A549 (cell line): ENCODE measurements around the gene ARHGEF1. TPM values are rescaled to one million over a fixed set of nuclear protein-coding genes. Genes with fewer than 3 reads are reported as not detected.

Experiments used
- ATAC-seq, 2 experiments: fragments of 200-7000 bp in 1 of 2; fragments of >200 bp in 1 of 2; cut with Nextera tagmentation in 1 of 2; cut with Tn5 transposase in 1 of 2; 3 replicates each; pipeline versions ENCODE4 v1.8.0 to v1.9.1; 2018 to 2020; ENCODE audit warnings: mild to moderate bottlenecking in 1 of 2, moderate library complexity in 1 of 2
- CTCF ChIA-PET: fragments of 300-600 bp; sonication (Branson Sonifier 250); formaldehyde crosslinking; extraction: SDS; loops from one replicate; lab custom pipeline; 2021; ENCODE audit warnings: antibody characterized with exemption, inconsistent platforms; lab: Yijun Ruan, JAX
- POLR2A ChIA-PET: fragments of 350-600 bp; formaldehyde crosslinking; extraction: SDS; loops from one replicate; lab custom pipeline; 2021; ENCODE audit warnings: antibody characterized with exemption, inconsistent platforms; lab: Yijun Ruan, JAX
- DNase-seq, 2 experiments: peaks; one replicate each; pipeline versions ENCODE4 v3.0.0 to v3.0.0-alpha.2; 2011 to 2016; ENCODE audit warnings: low read depth in 1 of 2, low spot score in 1 of 2
- FAIRE-seq: peaks from 2 replicates; lab custom pipeline; 2011; peaks lifted over from hg19 to GRCh38; lab: Jason Lieb, UNC
- H3K27ac ChIP-seq, 2 experiments: fragments of >200 bp; sonication (Bioruptor Twin); formaldehyde crosslinking; 3 replicates each; pipeline ENCODE4 v1.5.1; 2016 to 2017
- H3K4me1 ChIP-seq: fragments of >200 bp; sonication (Bioruptor Twin); formaldehyde crosslinking; 3 replicates; pipeline ENCODE4 v1.6.1; 2016
- H3K4me2 ChIP-seq: fragments of >200 bp; sonication (Bioruptor Twin); formaldehyde crosslinking; 3 replicates; pipeline ENCODE4 v1.6.1; 2016
- H3K4me3 ChIP-seq: fragments of >200 bp; sonication (Bioruptor Twin); formaldehyde crosslinking; 3 replicates; pipeline ENCODE4 v1.5.1; 2016
- H3K9me3 ChIP-seq: fragments of >200 bp; sonication (Bioruptor Twin); formaldehyde crosslinking; 3 replicates; pipeline ENCODE4 v1.6.1; 2016
- CBX8 ChIP-seq: fragments of 200-600 bp; sonication (generic); IDR thresholded peaks from 2 replicates; pipeline ENCODE4 v1.6.1; 2016
- EHMT2 ChIP-seq: fragments of 200-600 bp; sonication (generic); IDR thresholded peaks from 2 replicates; pipeline ENCODE4 v1.6.1; 2016; ENCODE audit warnings: antibody characterized with exemption, low read depth, mild to moderate bottlenecking, moderate library complexity
- FOSB ChIP-seq: fragments of 250-450 bp; sonication (Bioruptor Pico); IDR thresholded peaks from 2 replicates; pipeline ENCODE4 v1.5.0; 2020; ENCODE audit warnings: mild to moderate bottlenecking, moderate library complexity
- GATA3 ChIP-seq: IDR thresholded peaks from 2 replicates; pipeline ENCODE4 v1.6.1; 2012; ENCODE audit warnings: borderline replicate concordance
- HDAC2 ChIP-seq: fragments of 200-600 bp; sonication (generic); IDR thresholded peaks from 2 replicates; pipeline ENCODE4 v1.6.1; 2016
- HOXA7 ChIP-seq: fragments of 250-450 bp; sonication (Bioruptor Pico); IDR thresholded peaks from 2 replicates; pipeline ENCODE4 v1.5.0; 2020; ENCODE audit warnings: mild to moderate bottlenecking, moderate library complexity
- JUN ChIP-seq, 2 experiments: fragments of >200 bp; sonication (Bioruptor Twin); formaldehyde crosslinking; IDR thresholded peaks; 2 replicates in 1 of 2; 3 replicates in 1 of 2; pipeline ENCODE4 v1.6.1; 2016 to 2017
- KDM5A ChIP-seq: fragments of 200-600 bp; sonication (generic); IDR thresholded peaks from 2 replicates; pipeline ENCODE4 v1.6.1; 2016; ENCODE audit warnings: antibody characterized with exemption, mild to moderate bottlenecking
- MAFK ChIP-seq: fragments of 450-650 bp; IDR thresholded peaks from 2 replicates; pipeline ENCODE4 v1.6.1; 2014; ENCODE audit not compliant: partially characterized antibody
- PHF8 ChIP-seq: fragments of 200-600 bp; sonication (generic); IDR thresholded peaks from 2 replicates; pipeline ENCODE4 v1.6.1; 2016; ENCODE audit warnings: low read depth, mild to moderate bottlenecking, antibody characterized with exemption, moderate library complexity, borderline replicate concordance
- POLR2A ChIP-seq: IDR thresholded peaks from 2 replicates; pipeline ENCODE4 v1.6.1; 2012; ENCODE audit warnings: mild to moderate bottlenecking, low read length
- POLR2AphosphoS2 ChIP-seq: conservative IDR thresholded peaks from 2 replicates; pipeline ENCODE4 v1.6.1; 2012; ENCODE audit warnings: low read length, improper control_type of control experiment, inconsistent platforms
- RAD21 ChIP-seq, 2 experiments: fragments of >200 bp in 1 of 2; sonication (Bioruptor Twin) in 1 of 2; formaldehyde crosslinking in 1 of 2; IDR thresholded peaks in 1 of 2; conservative IDR thresholded peaks in 1 of 2; 2 replicates in 1 of 2; 3 replicates in 1 of 2; pipeline ENCODE4 v1.6.1; 2012 to 2018; ENCODE audit warnings: inconsistent platforms in 1 of 2
- RARB ChIP-seq: fragments of 250-450 bp; sonication (Bioruptor Pico); IDR thresholded peaks from 2 replicates; pipeline ENCODE4 v1.8.0; 2021; ENCODE audit warnings: mild to moderate bottlenecking, moderate library complexity
- RCOR1 ChIP-seq: fragments of 150-350 bp; IDR thresholded peaks from 2 replicates; pipeline ENCODE4 v1.6.1; 2014; ENCODE audit warnings: antibody characterized with exemption, low read length, low read depth
- RNF2 ChIP-seq: fragments of 200-600 bp; sonication (generic); IDR thresholded peaks from 2 replicates; pipeline ENCODE4 v1.6.1; 2016; ENCODE audit warnings: low read depth, mild to moderate bottlenecking, antibody characterized with exemption, moderate library complexity, borderline replicate concordance
- SREBF2 ChIP-seq: fragments of 450-650 bp; IDR thresholded peaks from 2 replicates; pipeline ENCODE4 v1.6.1; 2014; ENCODE audit warnings: mild to moderate bottlenecking, moderate library complexity
- TFCP2L1 ChIP-seq: fragments of 250-450 bp; sonication (Bioruptor Pico); IDR thresholded peaks from 2 replicates; pipeline ENCODE4 v1.5.0; 2021; ENCODE audit warnings: mild to moderate bottlenecking
- TP53 ChIP-seq: fragments of 250-450 bp; sonication (Bioruptor Pico); IDR thresholded peaks from 2 replicates; pipeline ENCODE4 v1.5.0; 2021; ENCODE audit warnings: mild to moderate bottlenecking, moderate library complexity
- ZSCAN20 ChIP-seq: fragments of 250-450 bp; sonication (Bioruptor Pico); IDR thresholded peaks from 2 replicates; pipeline ENCODE4 v1.8.0; 2022; ENCODE audit warnings: mild to moderate bottlenecking, moderate library complexity
- WGBS: methylation state at CpG from one replicate; pipeline ENCODE4 v1.1.6; 2017; ENCODE audit errors: missing lambda C conversion rate; 5-methylcytosine and 5-hydroxymethylcytosine counted together
- polyA plus RNA-seq, 4 experiments: library from polyadenylated mRNA; depleted of rRNA in 3 of 4; stranded (reverse); fragments of >200 nt; fragmentation: RNase III in 1 of 4; extraction: RNeasy Plus Mini Kit Qiagen cat#74134 plus additional on column Dnase treatment in 1 of 4; gene quantifications; 2 replicates in 3 of 4; 3 replicates in 1 of 4; pipeline ENCODE4 v1.2.3, GENCODE V29; 2011 to 2017
- TF ChIP-seq, protein P1 (sequence below): fragments of >200 bp; sonication (Bioruptor Twin); formaldehyde crosslinking; IDR thresholded peaks from 3 replicates; pipeline ENCODE4 v1.5.1; 2016
- TF ChIP-seq, protein P2 (sequence below): IDR thresholded peaks from 2 replicates; pipeline ENCODE4 v1.6.1; 2012

Gene ARHGEF1
- polyA plus RNA-seq, 2 of the 4 experiments (the other 2 are of a cell fraction), result 38.0 to 84.2 TPM

DNA sequence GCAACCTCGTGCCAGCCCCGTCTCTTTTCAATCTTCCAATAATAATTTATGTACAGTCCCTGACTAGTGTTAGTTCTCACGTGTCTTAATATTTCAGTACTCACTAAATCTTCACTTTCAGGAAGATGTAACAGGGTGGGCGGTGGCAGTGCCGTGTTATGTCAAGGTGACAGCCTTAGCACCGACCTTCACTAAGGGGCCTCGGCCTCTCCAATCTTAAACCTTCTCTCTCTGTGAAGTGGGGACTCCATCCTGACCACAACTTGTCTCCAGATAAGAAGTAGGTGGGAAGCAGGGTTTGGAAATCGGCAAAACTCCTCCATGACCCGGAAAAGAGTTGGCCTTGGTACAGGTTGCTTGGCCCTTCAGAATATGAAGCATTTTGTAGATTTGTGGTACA lies 21.1 kb upstream of the ARHGEF1 start:
- Histone ChIP-seq H3K27ac (peak overlapping the region; percentile 90 to 95), H3K4me3 (peak overlapping the region; percentile 89), H3K9me3 (no peaks in the 10 kb centered on the region), H3K4me2 (peak overlapping the region; percentile 98), H3K4me1 (peaks cover 59% of the 10 kb centered on the region)
- FAIRE-seq, result no peak
- TF ChIP-seq FOSB (CRISPR knock-in tag) (0 out of 2 replicates have a peak, but pooled peaks have one; percentile 29), RARB (CRISPR knock-in tag) (0 out of 2 replicates have a peak, but pooled peaks have one; percentile 6)
- TF ChIP-seq, protein P1, sequence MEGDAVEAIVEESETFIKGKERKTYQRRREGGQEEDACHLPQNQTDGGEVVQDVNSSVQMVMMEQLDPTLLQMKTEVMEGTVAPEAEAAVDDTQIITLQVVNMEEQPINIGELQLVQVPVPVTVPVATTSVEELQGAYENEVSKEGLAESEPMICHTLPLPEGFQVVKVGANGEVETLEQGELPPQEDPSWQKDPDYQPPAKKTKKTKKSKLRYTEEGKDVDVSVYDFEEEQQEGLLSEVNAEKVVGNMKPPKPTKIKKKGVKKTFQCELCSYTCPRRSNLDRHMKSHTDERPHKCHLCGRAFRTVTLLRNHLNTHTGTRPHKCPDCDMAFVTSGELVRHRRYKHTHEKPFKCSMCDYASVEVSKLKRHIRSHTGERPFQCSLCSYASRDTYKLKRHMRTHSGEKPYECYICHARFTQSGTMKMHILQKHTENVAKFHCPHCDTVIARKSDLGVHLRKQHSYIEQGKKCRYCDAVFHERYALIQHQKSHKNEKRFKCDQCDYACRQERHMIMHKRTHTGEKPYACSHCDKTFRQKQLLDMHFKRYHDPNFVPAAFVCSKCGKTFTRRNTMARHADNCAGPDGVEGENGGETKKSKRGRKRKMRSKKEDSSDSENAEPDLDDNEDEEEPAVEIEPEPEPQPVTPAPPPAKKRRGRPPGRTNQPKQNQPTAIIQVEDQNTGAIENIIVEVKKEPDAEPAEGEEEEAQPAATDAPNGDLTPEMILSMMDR, result no peak
- DNase-seq, result no peak
- ChIA-PET CTCF (interaction anchor here (0.6 to 16.4 kb wide), 8 partner anchors 9 to 90 kb away, joined by 3 to 243 read pairs (median 5); no protein-coding TSS in a partner anchor), POLR2A (interaction anchor here (3.3 to 3.5 kb wide), 2 partner anchors 10 to 12 kb away, joined by 27 to 102 read pairs; no protein-coding TSS in a partner anchor)
- WGBS, result 60% methylated on average over 9 of the region's 9 CpGs
- ATAC-seq, result no peak

DNA sequence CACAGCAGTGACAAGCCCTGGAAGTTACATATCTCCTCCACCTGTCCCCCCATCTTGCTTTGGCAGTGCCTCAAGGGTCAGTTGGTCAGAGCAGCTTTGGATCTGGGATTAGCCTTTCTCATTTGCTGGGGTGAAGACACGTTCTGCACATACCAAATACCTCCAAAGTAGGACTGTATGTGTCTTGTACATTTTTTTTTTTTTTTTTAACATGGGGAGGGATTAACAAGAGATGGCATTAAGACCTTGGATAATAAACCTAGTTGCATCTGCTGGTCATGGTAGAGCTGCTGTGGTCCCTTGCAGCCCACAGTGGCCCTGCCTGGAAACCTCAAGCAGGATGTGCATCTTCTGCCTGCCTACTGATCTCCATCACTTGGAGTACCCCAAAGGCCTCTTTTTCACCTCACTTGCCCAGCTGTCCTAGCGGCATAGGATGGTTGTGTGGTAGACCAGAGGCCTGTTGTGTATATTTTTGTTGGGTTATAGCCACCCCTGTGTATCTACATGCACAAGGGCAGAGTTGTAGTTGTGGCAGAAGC lies 20.5 kb upstream of the ARHGEF1 start:
- POLR2A ChIA-PET, result interaction anchor here (0.6 to 4.2 kb wide), 5 partner anchors 9 to 532 kb away, joined by 3 to 27 read pairs (median 3); no protein-coding TSS in a partner anchor
- WGBS, result 72% methylated on average over 2 of the region's 2 CpGs
- TF ChIP-seq RCOR1 (no peak), KDM5A (no peak), EHMT2 (no peak), GATA3 (no peak), POLR2AphosphoS2 (no peak), TFCP2L1 (CRISPR knock-in tag) (0 out of 2 replicates have a peak, but pooled peaks have one; percentile 7), POLR2A (no peak), RAD21 (conservative IDR thresholded peaks at IDR 0.05 in 1 of 2, IDR thresholded peaks at IDR 0.05 in 1 of 2) (no peak), HDAC2 (no peak), RARB (CRISPR knock-in tag) (no peak), ZSCAN20 (CRISPR knock-in tag) (no peak), SREBF2 (no peak), TP53 (0 out of 2 replicates have a peak, but pooled peaks have one; percentile 19), HOXA7 (CRISPR knock-in tag) (peak; percentile 31; the same call in 1 of the 2 replicates), JUN (IDR thresholded peaks at IDR 0.05) (peak in 1 of 2 experiments; percentile 23; a peak in 1 of 5 replicates), CBX8 (no peak), MAFK (no peak), PHF8 (no peak), RNF2 (no peak)
- TF ChIP-seq, protein P2, sequence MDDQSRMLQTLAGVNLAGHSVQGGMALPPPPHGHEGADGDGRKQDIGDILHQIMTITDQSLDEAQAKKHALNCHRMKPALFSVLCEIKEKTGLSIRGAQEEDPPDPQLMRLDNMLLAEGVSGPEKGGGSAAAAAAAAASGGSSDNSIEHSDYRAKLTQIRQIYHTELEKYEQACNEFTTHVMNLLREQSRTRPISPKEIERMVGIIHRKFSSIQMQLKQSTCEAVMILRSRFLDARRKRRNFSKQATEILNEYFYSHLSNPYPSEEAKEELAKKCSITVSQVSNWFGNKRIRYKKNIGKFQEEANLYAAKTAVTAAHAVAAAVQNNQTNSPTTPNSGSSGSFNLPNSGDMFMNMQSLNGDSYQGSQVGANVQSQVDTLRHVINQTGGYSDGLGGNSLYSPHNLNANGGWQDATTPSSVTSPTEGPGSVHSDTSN, result no peak
- ATAC-seq, result no peak
- H3K4me2 ChIP-seq, result peak overlapping the region; percentile 98
- no peaks in the 10 kb centered on the region for H3K9me3 ChIP-seq
- H3K4me3 ChIP-seq, result peak overlapping the region; percentile 89
- peak; percentile 80 for FAIRE-seq
- H3K27ac ChIP-seq, result peak overlapping the region; percentile 90 to 95; a peak in 4 of 6 replicates
- CTCF ChIA-PET, result interaction anchor here (0.6 to 3.5 kb wide), 8 partner anchors 10 to 95 kb away, joined by 3 to 36 read pairs (median 4); partner anchors contain the start of gene CD79A
- peaks cover 65% of the 10 kb centered on the region for H3K4me1 ChIP-seq
- DNase-seq, result no peak
